ENCODE results near the gene NALF2.

The NALF2 gene

DNA sequence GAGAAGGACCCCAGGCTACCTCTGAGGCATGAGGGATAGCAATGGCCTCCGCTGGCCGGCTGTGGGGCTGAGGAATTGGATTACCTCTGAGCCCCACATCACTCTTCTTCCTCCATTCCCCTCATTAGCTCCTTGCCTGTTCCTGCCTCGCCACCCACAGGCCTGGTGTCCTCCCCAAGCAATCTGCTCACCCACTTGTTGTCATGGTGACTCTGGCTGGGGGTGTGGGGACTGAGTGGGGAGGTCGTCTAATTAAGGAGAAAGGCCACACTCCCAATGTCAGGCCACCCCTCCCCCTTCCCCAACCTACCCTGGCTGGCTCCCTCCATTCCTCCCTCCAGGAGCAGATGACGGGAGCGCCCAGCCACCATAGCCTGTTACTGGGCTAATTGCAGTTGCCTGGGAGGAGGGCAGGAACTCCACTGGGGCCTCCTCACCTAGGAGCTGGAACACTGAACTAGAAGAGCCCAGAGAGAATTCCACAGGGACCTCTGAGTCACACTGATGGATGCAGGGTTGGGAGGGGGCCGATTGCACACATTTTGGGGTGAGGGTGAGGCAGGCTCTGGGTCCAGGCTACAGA is 20.7 kb downstream of the NALF2 start:
- DNase-seq (ENCODE audit: low read depth in 3 of 3), result no peak

- no peak for DNase-seq (ENCODE audit: low read depth in 3 of 3)
Measured at GRCh38 chrX:69530306-69530705, 26.2 kb downstream of the NALF2 start.

- no peak for DNase-seq (ENCODE audit: low read depth in 3 of 3)
Measured at GRCh38 chrX:69531031-69531755, 27.1 kb downstream of the NALF2 start.

DNA sequence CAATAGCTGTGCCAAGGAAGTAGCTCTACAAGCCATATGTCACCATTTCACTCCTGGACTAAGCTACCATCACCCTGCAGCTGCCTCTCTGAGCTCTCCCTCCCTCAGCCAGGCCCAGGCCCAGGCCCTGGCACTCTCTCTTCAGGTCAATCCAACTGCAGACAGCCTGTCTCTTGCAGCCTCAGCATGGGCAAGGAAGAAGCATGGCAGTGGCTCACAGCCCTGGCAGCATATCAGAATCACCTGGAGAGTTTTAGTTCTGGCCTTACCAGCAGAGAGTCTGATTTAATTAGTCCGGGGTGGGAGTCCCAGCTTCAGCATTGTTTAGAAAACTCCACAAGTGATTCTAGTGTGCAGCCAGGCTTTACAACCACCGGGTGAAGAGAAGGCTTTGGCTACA is 31.5 kb downstream of the NALF2 start:
- no peak for DNase-seq (ENCODE audit: low read depth in 3 of 3)

- peak; percentile 39 to 59 (median 58) for DNase-seq (ENCODE audit: low read depth in 3 of 3)
Measured at GRCh38 chrX:69538321-69538876, 34.3 kb downstream of the NALF2 start.

GRCh38 chrX:69539437-69539836 is 35.3 kb downstream of the NALF2 start:
- DNase-seq (ENCODE audit: low read depth in 3 of 3), result no peak

GRCh38 chrX:69541956-69542355 is 37.8 kb downstream of the NALF2 start:
- DNase-seq (ENCODE audit: low read depth in 3 of 3), result no peak

- no peak for DNase-seq (ENCODE audit: low read depth in 3 of 3)
Measured at GRCh38 chrX:69543572-69543971, 39.4 kb downstream of the NALF2 start.

DNA sequence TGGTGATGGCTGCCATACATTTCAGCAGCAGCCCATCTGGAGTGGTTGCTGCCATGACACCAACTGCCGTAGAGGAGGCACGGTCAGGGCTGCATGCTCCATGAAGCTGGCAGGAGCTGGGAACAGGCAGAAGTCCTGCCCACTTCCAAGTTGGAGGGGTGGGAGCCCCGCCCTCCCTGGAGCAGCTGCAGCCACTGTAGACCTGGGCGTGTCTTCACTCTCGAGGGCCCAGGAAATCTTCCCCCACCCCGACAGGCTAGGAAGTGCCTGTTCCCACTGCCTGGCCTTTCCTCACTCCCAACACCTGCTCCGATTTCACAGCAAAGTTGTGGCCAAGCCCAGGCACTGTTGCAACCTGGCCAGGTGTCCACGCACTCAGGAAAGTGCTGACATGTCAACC is 42.3 kb downstream of the NALF2 start:
- DNase-seq (ENCODE audit: low read depth in 3 of 3), result no peak

DNA sequence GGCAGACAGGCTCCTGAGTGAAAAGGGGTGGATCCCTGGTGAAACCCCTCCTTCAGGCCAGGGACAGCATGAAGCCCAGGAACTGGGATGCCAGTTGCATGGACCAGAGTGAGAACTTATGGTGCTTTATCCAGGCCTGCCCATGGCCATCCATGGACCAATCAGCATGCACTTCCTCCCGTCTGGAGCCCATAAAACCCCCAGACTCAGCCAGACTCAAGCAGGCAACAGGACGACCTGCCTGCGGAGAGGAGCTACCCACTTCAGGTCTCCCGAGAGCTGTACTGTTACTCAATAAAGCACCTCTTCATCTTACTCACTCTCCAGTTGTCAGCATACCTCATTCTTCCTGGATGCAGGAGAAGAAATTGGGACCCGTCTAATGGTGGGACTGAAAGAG is 42.9 kb downstream of the NALF2 start:
- DNase-seq (ENCODE audit: low read depth in 3 of 3), result no peak

DNA sequence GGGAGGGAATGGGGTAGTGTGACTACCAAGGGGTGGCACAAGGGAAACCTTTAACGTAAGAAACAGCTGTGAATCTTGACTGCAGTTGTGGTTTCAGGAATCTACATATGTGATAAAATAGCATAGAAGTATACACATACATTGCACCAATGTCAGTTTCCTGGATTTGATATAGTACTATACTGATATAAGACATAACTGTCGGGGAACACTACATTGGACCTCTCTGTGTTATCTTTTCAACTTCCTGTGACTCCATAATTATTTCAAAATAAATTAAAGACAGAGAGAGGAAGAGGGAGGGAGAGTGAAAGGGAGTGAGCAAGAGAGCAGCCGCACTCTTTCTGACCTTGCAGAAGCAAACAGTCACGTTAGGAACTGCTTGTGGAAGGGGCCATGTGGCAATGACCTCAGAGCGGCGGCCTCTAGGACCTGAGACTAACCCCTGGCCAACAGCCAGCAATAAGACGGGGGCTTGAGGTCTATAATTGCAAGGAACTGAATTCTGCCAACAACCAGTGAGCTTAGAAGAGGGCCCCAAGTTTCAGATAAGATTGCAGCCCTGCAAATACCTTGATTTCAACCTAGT is 47.4 kb downstream of the NALF2 start:
- DNase-seq (ENCODE audit: low read depth in 3 of 3), result no peak

DNA sequence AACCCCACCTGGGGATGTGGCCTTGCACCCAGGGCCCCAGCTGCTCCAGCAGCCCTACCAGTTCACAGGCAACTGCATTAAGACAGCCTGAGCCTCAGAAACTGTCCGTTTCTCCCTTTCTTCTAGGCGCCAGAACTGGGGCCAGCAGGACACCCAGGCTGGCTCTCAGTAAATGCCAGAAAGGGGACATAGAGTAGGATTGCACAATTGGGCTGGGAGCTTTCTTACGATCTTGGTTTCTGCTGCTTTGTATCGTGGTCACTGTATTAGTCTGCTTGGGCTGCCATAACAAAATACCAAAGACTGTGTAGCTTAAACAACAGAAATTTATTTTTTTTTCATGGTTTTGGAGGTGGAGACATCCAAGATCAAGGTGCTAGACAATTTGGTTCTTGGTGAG is 48.4 kb downstream of the NALF2 start:
- DNase-seq (ENCODE audit: low read depth in 3 of 3), result no peak
